HepG2 (cell line): ENCODE measurements around the gene TMEM45A. TPM values are rescaled to one million over a fixed set of nuclear protein-coding genes. Genes with fewer than 3 reads are reported as not detected.

Experiments
- ATAC-seq: fragments of 200-7000 bp; cut with Tn5 transposase; 3 replicates; pipeline ENCODE4 v1.9.1; 2020; ENCODE audit warnings: mild to moderate bottlenecking, moderate library complexity
- BruUV-seq: library from RNA; stranded (reverse); fragments of 400-500 nt; replicated peaks from 2 replicates; lab custom pipeline; 2021; lab: Mats Ljungman, UMichigan
- CTCF ChIA-PET: fragments of 300-600 bp; formaldehyde crosslinking; extraction: SDS; loops from one replicate; lab custom pipeline; 2021; ENCODE audit warnings: low total read pairs, inconsistent platforms, low intra/inter-chr PET ratio; lab: Yijun Ruan, JAX
- POLR2A ChIA-PET: fragments of 350-600 bp; sonication (Branson Sonifier 250); formaldehyde crosslinking; loops from one replicate; lab custom pipeline; 2020; ENCODE audit warnings: antibody characterized with exemption, inconsistent platforms; lab: Yijun Ruan, JAX
- DNase-seq: peaks from one replicate; pipeline ENCODE4 v3.0.0-alpha.2; 2015; ENCODE audit warnings: low spot score
- FAIRE-seq: peaks from 3 replicates; lab custom pipeline; 2011; peaks lifted over from hg19 to GRCh38; lab: Jason Lieb, UNC
- H2AFZ ChIP-seq: one replicate; pipeline ENCODE4 v1.6.1; 2011; ENCODE audit warnings: low read length, inconsistent platforms
- H3K27ac ChIP-seq: fragments of 300-600 bp; 3 replicates; pipeline ENCODE4 v1.8.0; 2011; ENCODE audit warnings: mixed run types, mild to moderate bottlenecking, mixed read lengths, low read length, inconsistent platforms; ENCODE audit not compliant: insufficient read depth; ENCODE audit errors: extremely low read length
- H3K27me3 ChIP-seq, 2 experiments: fragments of 200-600 bp in 1 of 2; 2 replicates in 1 of 2; 3 replicates in 1 of 2; pipeline versions ENCODE4 v1.6.0 to v1.8.0; 2011; ENCODE audit warnings: low read length in 2 of 2, mild to moderate bottlenecking in 2 of 2, moderate library complexity in 2 of 2, inconsistent platforms in 1 of 2; ENCODE audit not compliant: insufficient read depth in 2 of 2, control insufficient read depth in 1 of 2
- H3K36me3 ChIP-seq, 2 experiments: fragments of 200-600 bp in 1 of 2; replicated peaks in 1 of 2; 2 replicates in 1 of 2; 3 replicates in 1 of 2; pipeline versions ENCODE4 v1.5.1 to v1.8.0; 2011; ENCODE audit warnings: low read length in 2 of 2, inconsistent platforms in 1 of 2; ENCODE audit not compliant: insufficient read depth in 2 of 2, control insufficient read depth in 1 of 2
- H3K4me1 ChIP-seq: 2 replicates; pipeline ENCODE4 v1.5.1; 2012; ENCODE audit warnings: low read length, inconsistent platforms; ENCODE audit not compliant: insufficient read depth
- H3K4me2 ChIP-seq: 2 replicates; pipeline ENCODE4 v1.6.0; 2011; ENCODE audit warnings: low read depth, low read length, inconsistent platforms
- H3K4me3 ChIP-seq, 3 experiments: fragments of 200-600 bp in 1 of 3; sonication (generic), shearing (Covaris generic) in 1 of 3; replicated peaks in 1 of 3; 2 replicates each; pipeline ENCODE4 v1.5.1; 2011 to 2016; ENCODE audit warnings: low read length in 3 of 3, inconsistent platforms in 2 of 3, low read depth in 2 of 3, mild to moderate bottlenecking in 2 of 3, control low read depth in 1 of 3, mixed read lengths in 1 of 3; ENCODE audit not compliant: insufficient read depth in 1 of 3
- H3K79me2 ChIP-seq: one replicate; pipeline ENCODE4 v1.6.1; 2011; ENCODE audit warnings: low read length, inconsistent platforms; ENCODE audit not compliant: insufficient read depth
- H3K9ac ChIP-seq: 2 replicates; pipeline ENCODE4 v1.6.0; 2011; ENCODE audit warnings: mild to moderate bottlenecking, low read depth, low read length, inconsistent platforms; ENCODE audit not compliant: insufficient read depth
- H3K9me3 ChIP-seq: 2 replicates; pipeline ENCODE4 v1.5.1; 2012; ENCODE audit warnings: mild to moderate bottlenecking, low read length
- H4K20me1 ChIP-seq: 2 replicates; pipeline ENCODE4 v1.6.0; 2011; ENCODE audit warnings: inconsistent platforms, mild to moderate bottlenecking, low read length, moderate library complexity; ENCODE audit not compliant: insufficient read depth
- FOSL1 ChIP-seq: sonication (generic); formaldehyde crosslinking; IDR thresholded peaks from 2 replicates; pipeline ENCODE4 v1.9.0; 2021; ENCODE audit warnings: missing genetic modification reagents, borderline replicate concordance
- HCFC1 ChIP-seq: fragments of 150-350 bp; IDR thresholded peaks from 2 replicates; pipeline ENCODE4 v1.6.1; 2014; ENCODE audit warnings: low read depth, low read length
- NR2C2 ChIP-seq: sonication (generic); formaldehyde crosslinking; IDR thresholded peaks from 2 replicates; pipeline ENCODE4 v1.4.0; 2020; ENCODE audit warnings: missing genetic modification reagents, mild to moderate bottlenecking, moderate library complexity, borderline replicate concordance
- PRPF4 ChIP-seq: fragments of 200-400 bp; formaldehyde crosslinking; IDR thresholded peaks from 2 replicates; pipeline ENCODE4 v1.6.1; 2016; ENCODE audit warnings: low read length, low read depth; ENCODE audit not compliant: poor library complexity, severe bottlenecking
- SRSF1 ChIP-seq: fragments of 200-400 bp; formaldehyde crosslinking; optimal IDR thresholded peaks from 2 replicates; pipeline ENCODE3; 2017; ENCODE audit warnings: mild to moderate bottlenecking, low read depth, low read length, moderate library complexity
- TAF1 ChIP-seq: sonication (generic); formaldehyde crosslinking; IDR thresholded peaks from 2 replicates; pipeline ENCODE4 v1.4.0; 2020; ENCODE audit warnings: missing genetic modification reagents
- TFDP1 ChIP-seq: IDR thresholded peaks from 2 replicates; pipeline ENCODE4 v1.6.1; 2016; ENCODE audit warnings: missing compliant biosample characterization, missing genetic modification reagents, borderline replicate concordance
- THAP7 ChIP-seq: sonication (generic); formaldehyde crosslinking; IDR thresholded peaks from 2 replicates; pipeline ENCODE4 v1.8.1; 2023; ENCODE audit warnings: mild to moderate bottlenecking, missing genetic modification reagents
- ZBTB34 ChIP-seq: sonication (generic); formaldehyde crosslinking; IDR thresholded peaks from 2 replicates; pipeline ENCODE4 v1.8.0; 2022; ENCODE audit warnings: mild to moderate bottlenecking, missing genetic modification reagents
- ZNF160 ChIP-seq: sonication (generic); formaldehyde crosslinking; IDR thresholded peaks from 2 replicates; pipeline ENCODE4 v1.8.0; 2022; ENCODE audit warnings: mild to moderate bottlenecking, inconsistent platforms, missing genetic modification reagents
- ZNF580 ChIP-seq: IDR thresholded peaks from 2 replicates; pipeline ENCODE4 v1.6.1; 2016; ENCODE audit warnings: low read depth, borderline replicate concordance
- ZNF605 ChIP-seq: sonication (generic); formaldehyde crosslinking; IDR thresholded peaks from 2 replicates; pipeline ENCODE4 v1.8.0; 2022; ENCODE audit warnings: mild to moderate bottlenecking, missing genetic modification reagents
- ZNF670 ChIP-seq: sonication (generic); formaldehyde crosslinking; IDR thresholded peaks from 2 replicates; pipeline ENCODE4 v1.8.0; 2022; ENCODE audit warnings: mild to moderate bottlenecking, missing genetic modification reagents, borderline replicate concordance
- ZSCAN22 ChIP-seq: sonication (generic); formaldehyde crosslinking; IDR thresholded peaks from 2 replicates; pipeline ENCODE4 v1.4.0; 2020; ENCODE audit warnings: mild to moderate bottlenecking, missing genetic modification reagents
- WGBS: methylation state at CpG from one replicate; pipeline ENCODE4 v1.1.6; 2017; ENCODE audit warnings: low lambda C conversion rate; 5-methylcytosine and 5-hydroxymethylcytosine counted together
- in situ Hi-C: cut with HindIII; loops from 2 replicates; pipeline ENCODE4 v1.10.0; 2017; ENCODE audit warnings: low pct_unique_long_range_greater_than_20kb; ENCODE audit not compliant: extremely low pct_ligation_motif_present
- intact Hi-C: fragments of 100-400 bp; cut with micrococcal nuclease; formaldehyde crosslinking; loops from one replicate; pipeline ENCODE4 v1.10.0; 2022; ENCODE audit not compliant: unreplicated experiment
- polyA plus RNA-seq, 8 experiments: library from polyadenylated mRNA; depleted of rRNA in 3 of 8; stranded (reverse) in 7 of 8; unstranded in 1 of 8; fragments of >200 nt; fragmentation: Illumina TruSeq in 4 of 8; extraction: Trizol in 4 of 8; gene quantifications; 2 replicates each; pipeline versions ENCODE4 v1.2.1 to v1.2.3, GENCODE V29; 2011 to 2016; ENCODE audit warnings: low read depth in 4 of 8, missing spikeins in 1 of 8, mixed read lengths in 1 of 8; ENCODE audit not compliant: insufficient read depth in 1 of 8
- total RNA-seq, 5 experiments: library from RNA; depleted of rRNA; stranded (reverse); fragments of >200 nt; fragmentation: Illumina TruSeq; extraction: Trizol; gene quantifications; 2 replicates each; pipeline ENCODE4 v1.2.3, GENCODE V29; 2016; ENCODE audit warnings: low read depth in 1 of 5

Gene TMEM45A
- total and polyA plus RNA-seq, 2 of the 13 experiments (the other 11 are each of a cell fraction or from before 2014, with no cell fraction given) = 14.8 to 38.5 TPM

GRCh38 chr3:100500320-100500880, 8.0 kb downstream of the TMEM45A start:
- 76% methylated on average over 8 of the region's 8 CpGs for WGBS
- Histone ChIP-seq H3K4me3 (no peak overlapping the region), H4K20me1 (no peaks in the 10 kb centered on the region; the same call in 1 of the 2 replicates), H2AFZ (no peak overlapping the region), H3K4me2 (no peak overlapping the region), H3K9me3 (no peaks in the 10 kb centered on the region), H3K27me3 (no peaks in the 10 kb centered on the region), H3K27ac (no peak overlapping the region), H3K4me1 (peaks cover 23% of the 10 kb centered on the region; the same call in 1 of the 2 replicates), H3K9ac (no peak overlapping the region), H3K79me2 (peaks cover 4% of the 10 kb centered on the region), H3K36me3 (no peaks in the 10 kb centered on the region)
- ChIA-PET POLR2A (interaction anchor here (1.1 kb wide), 1 partner anchor 8 kb away, joined by 3 read pairs; the partner anchor contains the start of gene TMEM45A), CTCF (no interaction called here)
- intact Hi-C loops = no loop called here
- BruUV-seq = no TSS peak
- FAIRE-seq (no peak), DNase-seq (no peak), ATAC-seq (no peak)
- TF ChIP-seq ZNF670 (CRISPR knock-in tag) (no peak), TAF1 (no peak), NR2C2 (no peak), HCFC1 (no peak), ZBTB34 (CRISPR knock-in tag) (no peak), SRSF1 (no peak), FOSL1 (no peak), ZNF160 (CRISPR knock-in tag) (no peak), ZNF580 (CRISPR knock-in tag) (no peak), THAP7 (no peak), PRPF4 (no peak), ZNF605 (no peak), TFDP1 (CRISPR knock-in tag) (no peak), ZSCAN22 (CRISPR knock-in tag) (no peak)
- in situ Hi-C loops = no loop called here
